ENCODE results near the gene NEDD4L.

Gene NEDD4L

GRCh38 chr18:58443671-58444070 lies 399.6 kb downstream of the NEDD4L start:
- FAIRE-seq = no peak

GRCh38 chr18:58446391-58447060 lies 402.5 kb downstream of the NEDD4L start:
- DNase-seq (ENCODE audit: low spot score) = no peak
- FAIRE-seq = no peak

More at GRCh38 chr18:58443671-58444070, 399.6 kb downstream of the NEDD4L start:
- no peak for DNase-seq (ENCODE audit: low spot score)

DNA sequence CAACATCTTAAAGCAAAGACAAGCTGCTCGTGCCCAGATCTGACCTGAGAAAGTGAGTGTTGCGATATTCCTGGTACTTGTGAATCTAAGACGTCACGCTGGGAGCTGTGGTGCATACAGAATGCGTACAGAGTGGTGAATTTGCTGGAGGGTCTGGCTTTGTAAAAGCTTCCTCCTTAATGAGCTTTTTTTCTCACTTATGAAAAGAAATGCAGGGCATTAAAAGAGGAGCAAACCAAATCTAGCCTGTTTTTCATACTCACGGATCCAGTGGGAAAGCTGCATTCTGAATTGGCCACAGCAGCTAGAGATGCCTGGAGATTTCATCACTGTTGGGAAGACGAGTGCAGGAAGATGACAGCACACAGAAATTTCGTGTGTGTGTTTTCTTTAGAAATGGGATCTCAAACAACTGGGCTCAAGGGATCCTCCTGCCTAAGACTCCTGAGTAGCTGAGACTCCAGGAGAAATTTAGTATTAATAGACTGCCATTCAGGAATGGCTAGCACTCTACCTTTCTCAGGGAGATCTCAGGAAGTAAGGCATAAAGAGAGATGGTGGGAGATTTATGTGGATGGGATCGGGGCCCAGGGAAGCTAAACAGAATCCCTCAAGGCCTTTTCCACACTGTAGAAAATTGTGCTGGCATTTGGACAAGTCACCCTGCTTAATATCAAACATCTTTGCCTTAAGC lies 403.5 kb downstream of the NEDD4L start:
- DNase-seq (ENCODE audit: low spot score) (no peak), FAIRE-seq (no peak)

- DNase-seq (ENCODE audit: low spot score) (peak; percentile 35), FAIRE-seq (no peak)
Observed at GRCh38 chr18:58449464-58449863, 405.4 kb downstream of the NEDD4L start.
